Transverse colon (tissue), 4 donors: Measurements from ENCODE around the gene ETNK1. TPM values are rescaled to one million over a fixed set of nuclear protein-coding genes. Genes with fewer than 3 reads are reported as not detected.
"Not testable (repeated sequence)": the region's sequence is repeated elsewhere in the genome, so short reads cannot be mapped to it uniquely, and the experiment has no call there.

Source experiments
- DNase-seq: peaks from one replicate; pipeline ENCODE4 v3.0.0-alpha.2; 2019
- H3K27ac ChIP-seq, 4 donors: fragments of 200-600 bp; sonication (generic); 2 replicates each; pipeline ENCODE4 v1.5.1; 2016 to 2018; ENCODE audit warnings: inconsistent platforms in 4 of 4
- H3K27me3 ChIP-seq: fragments of 200-600 bp; sonication (generic); 2 replicates; pipeline ENCODE4 v1.5.1; 2017; ENCODE audit warnings: inconsistent platforms
- H3K36me3 ChIP-seq, 4 donors: fragments of 200-600 bp; sonication (generic); 2 replicates each; pipeline ENCODE4 v1.5.1; 2017 to 2019; ENCODE audit warnings: inconsistent platforms in 4 of 4
- H3K4me1 ChIP-seq, 4 donors: fragments of 200-600 bp; sonication (generic); 2 replicates each; pipeline ENCODE4 v1.5.1; 2017 to 2020; ENCODE audit warnings: inconsistent platforms in 4 of 4
- H3K4me3 ChIP-seq, 4 donors: fragments of 200-600 bp; sonication (generic); 1 replicate in 1 of 4; 2 replicates in 3 of 4; pipeline versions ENCODE4 v1.5.1 to v1.6.1; 2017 to 2019; ENCODE audit warnings: inconsistent platforms in 4 of 4
- H3K9me3 ChIP-seq, 2 donors: fragments of 200-600 bp; sonication (generic); 2 replicates each; pipeline ENCODE4 v1.5.1; 2017 to 2019; ENCODE audit warnings: inconsistent platforms in 2 of 2
- CTCF ChIP-seq, 5 experiments: fragments of 200-600 bp in 3 of 5; fragments of 450-650 bp in 2 of 5; sonication (generic) in 3 of 5; IDR thresholded peaks; 1 replicate in 2 of 5; 2 replicates in 3 of 5; pipeline ENCODE4 v1.5.1; 2016 to 2017; ENCODE audit warnings: antibody characterized with exemption in 5 of 5, inconsistent platforms in 3 of 5, mild to moderate bottlenecking in 2 of 5, moderate library complexity in 1 of 5
- EP300 ChIP-seq: sonication (generic); formaldehyde crosslinking; IDR thresholded peaks from one replicate; pipeline ENCODE4 v1.6.1; 2017; ENCODE audit warnings: antibody characterized with exemption, low read depth
- POLR2A ChIP-seq: fragments of 450-650 bp; IDR thresholded peaks from one replicate; pipeline ENCODE4 v1.6.1; 2016; ENCODE audit warnings: antibody characterized with exemption, mild to moderate bottlenecking, moderate library complexity
- POLR2AphosphoS5 ChIP-seq, 3 donors: sonication (generic); formaldehyde crosslinking; IDR thresholded peaks; one replicate each; pipeline ENCODE4 v1.6.1; 2016; ENCODE audit warnings: antibody characterized with exemption in 3 of 3
- WGBS, 2 donors: methylation state at CpG; one replicate each; pipeline ENCODE4 v1.1.5; 2018; ENCODE audit warnings: low coverage in 1 of 2; 5-methylcytosine and 5-hydroxymethylcytosine counted together
- in situ Hi-C, 4 donors: fragments of 200-750 bp; cut with MboI; loops; one replicate each; pipeline versions ENCODE4 v1.15.0 to v1.15.1; 2017; ENCODE audit warnings: low sequenced_read_pairs in 3 of 4, low pct_ligation_motif_present in 1 of 4, low pct_unique_long_range_greater_than_20kb in 1 of 4
- intact Hi-C: fragments of 100-400 bp; cut with DNase I; formaldehyde crosslinking; loops from one replicate; pipeline ENCODE4 v1.15.1; 2023; ENCODE audit warnings: low total_unique reads
- total RNA-seq, 4 donors: library from RNA; depleted of rRNA; stranded (reverse); fragments of >200 nt; gene quantifications; one replicate each; pipeline ENCODE4 v1.1.0, GENCODE V29; 2016

The ETNK1 gene
- total RNA-seq, 4 donors from 2014 or later, result 48.6 to 129 (median 102) TPM

GRCh38 chr12:22598763-22599161, 26.2 kb upstream of the ETNK1 start:
- intact Hi-C loops (no loop called here), in situ Hi-C loops (no loop called here)
- DNase-seq, result no peak
- Histone ChIP-seq H3K36me3 (no peaks in the 10 kb centered on the region), H3K27ac (no peak overlapping the region), H3K4me1 (no peaks in the 10 kb centered on the region), H3K4me3 (no peak overlapping the region), H3K9me3 (no peaks in the 10 kb centered on the region), H3K27me3 (no peaks in the 10 kb centered on the region)
- TF ChIP-seq EP300 (no peak), CTCF (IDR thresholded peaks at IDR 0.05) (no peak), POLR2AphosphoS5 (IDR thresholded peaks at IDR 0.05) (no peak), POLR2A (no peak)
- WGBS, 2 donors, result 50 to 82% methylated on average over 4 of the region's 4 CpGs

GRCh38 chr12:22600181-22600580, 24.8 kb upstream of the ETNK1 start:
- TF ChIP-seq POLR2AphosphoS5 (IDR thresholded peaks at IDR 0.05), result no peak
- TF ChIP-seq POLR2A, result no peak
- no peak for TF ChIP-seq EP300
- no peak for TF ChIP-seq CTCF (IDR thresholded peaks at IDR 0.05)
- Histone ChIP-seq H3K9me3 (peaks cover 0 to 4% of the 10 kb centered on the region in 2 donors), H3K27ac (no peak overlapping the region), H3K36me3 (no peaks in the 10 kb centered on the region), H3K27me3 (no peaks in the 10 kb centered on the region), H3K4me1 (no peaks in the 10 kb centered on the region), H3K4me3 (no peak overlapping the region)
- 77 to 83% methylated on average over 3 to 4 of the region's 4 CpGs for WGBS, 2 donors
- no peak for DNase-seq
- intact Hi-C loops, result no loop called here
- in situ Hi-C loops, result no loop called here

- DNase-seq, result no peak
- Histone ChIP-seq H3K27me3 (no peaks in the 10 kb centered on the region), H3K36me3 (no peaks in the 10 kb centered on the region), H3K4me3 (no peak overlapping the region), H3K9me3 (peaks cover 8 to 22% of the 10 kb centered on the region in 2 donors), H3K27ac (no peak overlapping the region), H3K4me1 (no peaks in the 10 kb centered on the region)
- in situ Hi-C loops (no loop called here), intact Hi-C loops (no loop called here)
- 71 to 81% methylated on average over 4 of the region's 4 CpGs for WGBS, 2 donors
- TF ChIP-seq POLR2A (no peak), EP300 (no peak), POLR2AphosphoS5 (IDR thresholded peaks at IDR 0.05) (no peak), CTCF (IDR thresholded peaks at IDR 0.05) (no peak)
Measured at GRCh38 chr12:22609501-22609900, 15.5 kb upstream of the ETNK1 start.

- 66 to 68% methylated on average over 3 of the region's 3 CpGs for WGBS, 2 donors
- Histone ChIP-seq H3K4me1 (no peaks in the 10 kb centered on the region), H3K27ac (no peak overlapping the region), H3K9me3 (peaks cover 8 to 22% of the 10 kb centered on the region in 2 donors), H3K36me3 (no peaks in the 10 kb centered on the region), H3K4me3 (no peak overlapping the region), H3K27me3 (no peaks in the 10 kb centered on the region)
- in situ Hi-C loops, result no loop called here
- intact Hi-C loops, result no loop called here
- no peak for TF ChIP-seq POLR2A
- TF ChIP-seq POLR2AphosphoS5 (IDR thresholded peaks at IDR 0.05), result no peak
- no peak for TF ChIP-seq EP300
- no peak for TF ChIP-seq CTCF (IDR thresholded peaks at IDR 0.05)
- DNase-seq, result no peak
Measured at GRCh38 chr12:22610131-22610530, 14.8 kb upstream of the ETNK1 start.

DNA sequence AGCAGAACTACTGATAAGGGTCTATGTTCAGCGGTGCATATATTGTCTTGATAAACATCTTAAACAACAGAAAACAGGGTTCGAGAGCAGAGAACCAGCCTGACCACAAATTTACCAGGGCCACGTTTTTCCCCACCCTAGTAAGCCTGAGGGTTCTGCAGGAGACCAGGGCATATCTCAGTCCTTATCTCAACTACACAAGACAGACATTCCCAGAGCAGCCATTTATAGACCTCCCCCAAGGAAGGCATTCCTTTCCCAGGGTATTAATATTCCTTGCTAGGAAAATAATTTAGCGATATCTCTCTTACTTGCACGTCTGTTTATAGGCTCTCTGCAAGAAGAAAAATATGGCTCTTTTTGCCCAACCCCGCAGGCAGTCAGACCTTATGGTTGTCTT, 12.1 kb upstream of the ETNK1 start:
- peaks cover 13 to 30% of the 10 kb centered on the region in 2 donors for H3K9me3 ChIP-seq
- in situ Hi-C loops, H3K27ac ChIP-seq, H3K4me3 ChIP-seq, H3K27me3 ChIP-seq, intact Hi-C loops, H3K36me3 ChIP-seq, H3K4me1 ChIP-seq, DNase-seq: not testable (repeated sequence)
- WGBS, 2 donors, result 86 to 87% methylated on average over 6 of the region's 6 CpGs
